ENCODE data around the gene PRPF6. TPM values are rescaled to one million over a fixed set of nuclear protein-coding genes. Genes with fewer than 3 reads are reported as not detected.

PRPF6 gene
- total RNA-seq, 4 donors from 2014 or later, result 28.5 to 73.0 (median 69.6) TPM

DNA sequence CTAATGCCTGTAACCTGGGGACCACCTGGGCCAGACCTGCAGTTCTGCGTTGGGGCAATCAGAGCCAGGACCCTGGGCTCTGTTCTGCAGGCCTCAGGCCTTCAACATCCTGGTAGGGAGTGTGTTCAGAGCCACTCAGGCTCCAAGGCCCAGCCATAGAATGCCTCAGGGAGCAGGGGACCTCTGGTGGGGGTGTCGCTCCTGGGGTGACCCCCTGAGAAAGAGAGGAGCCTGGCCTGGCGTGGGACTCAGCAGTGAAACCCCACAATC is 37.2 kb upstream of the PRPF6 start:
- DNase-seq, result no peak
- Histone ChIP-seq H3K4me3 (no peak overlapping the region), H3K4me1 (peaks cover 2 to 3% of the 10 kb centered on the region in 2 donors), H3K36me3 (no peaks in the 10 kb centered on the region), H3K27ac (no peak overlapping the region), H3K9me3 (no peaks in the 10 kb centered on the region), H3K27me3 (no peaks in the 10 kb centered on the region)
- intact Hi-C loops (cut with DNase I; ENCODE audit: low total_unique reads), result no loop called here
- TF ChIP-seq, protein P1, sequence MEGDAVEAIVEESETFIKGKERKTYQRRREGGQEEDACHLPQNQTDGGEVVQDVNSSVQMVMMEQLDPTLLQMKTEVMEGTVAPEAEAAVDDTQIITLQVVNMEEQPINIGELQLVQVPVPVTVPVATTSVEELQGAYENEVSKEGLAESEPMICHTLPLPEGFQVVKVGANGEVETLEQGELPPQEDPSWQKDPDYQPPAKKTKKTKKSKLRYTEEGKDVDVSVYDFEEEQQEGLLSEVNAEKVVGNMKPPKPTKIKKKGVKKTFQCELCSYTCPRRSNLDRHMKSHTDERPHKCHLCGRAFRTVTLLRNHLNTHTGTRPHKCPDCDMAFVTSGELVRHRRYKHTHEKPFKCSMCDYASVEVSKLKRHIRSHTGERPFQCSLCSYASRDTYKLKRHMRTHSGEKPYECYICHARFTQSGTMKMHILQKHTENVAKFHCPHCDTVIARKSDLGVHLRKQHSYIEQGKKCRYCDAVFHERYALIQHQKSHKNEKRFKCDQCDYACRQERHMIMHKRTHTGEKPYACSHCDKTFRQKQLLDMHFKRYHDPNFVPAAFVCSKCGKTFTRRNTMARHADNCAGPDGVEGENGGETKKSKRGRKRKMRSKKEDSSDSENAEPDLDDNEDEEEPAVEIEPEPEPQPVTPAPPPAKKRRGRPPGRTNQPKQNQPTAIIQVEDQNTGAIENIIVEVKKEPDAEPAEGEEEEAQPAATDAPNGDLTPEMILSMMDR (IDR thresholded peaks at IDR 0.05), result no peak
- TF ChIP-seq POLR2A (IDR thresholded peaks at IDR 0.05), result no peak

DNA sequence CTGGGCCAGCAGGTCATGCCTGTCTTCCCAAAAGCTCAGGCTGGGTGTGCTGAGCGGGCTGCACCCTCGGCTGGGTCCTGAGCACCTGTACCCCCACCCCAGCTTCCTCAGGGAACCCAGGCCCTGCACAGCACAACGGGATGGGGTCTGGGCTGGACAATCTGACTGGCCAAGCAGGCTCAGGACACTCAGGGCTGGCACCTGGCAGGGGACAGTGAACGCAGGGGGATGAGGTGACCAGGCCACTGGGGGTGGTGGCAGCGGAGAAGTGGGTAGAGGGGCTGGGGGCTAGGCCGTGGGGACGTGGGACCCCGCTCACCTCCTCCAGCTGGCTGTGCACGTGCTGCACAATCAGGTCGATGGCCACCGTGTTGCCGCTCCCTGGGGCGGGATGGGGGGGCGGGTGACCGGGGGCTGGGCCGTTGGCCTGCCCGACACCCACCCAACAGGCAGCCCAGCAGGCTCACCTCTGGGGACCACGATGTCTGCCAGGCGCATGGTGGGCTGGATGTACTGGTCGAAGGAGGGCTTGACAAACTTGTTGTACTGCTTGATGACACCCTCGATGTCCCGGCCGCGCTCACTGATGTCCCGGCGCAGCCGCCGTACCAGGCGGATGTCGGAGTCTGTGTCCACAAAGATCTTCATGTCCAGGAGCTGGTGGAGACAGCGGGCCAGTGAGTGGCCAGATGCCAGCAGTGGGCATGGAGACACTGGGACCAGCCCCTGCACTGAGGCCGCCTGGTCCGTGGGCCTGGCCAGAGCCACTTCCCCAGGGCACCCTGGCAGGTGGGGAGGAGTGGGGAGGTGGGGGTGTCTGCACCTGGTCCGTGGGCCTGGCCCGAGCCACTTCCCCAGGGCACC is 36.6 kb upstream of the PRPF6 start:
- H3K4me3 ChIP-seq, result no peak overlapping the region
- DNase-seq, result no peak
- H3K4me1 ChIP-seq, result peaks cover 4 to 8% of the 10 kb centered on the region in 2 donors
- no peaks in the 10 kb centered on the region for H3K9me3 ChIP-seq
- no peak overlapping the region for H3K27ac ChIP-seq
- TF ChIP-seq, protein P1 (IDR thresholded peaks at IDR 0.05), result no peak
- TF ChIP-seq POLR2A (IDR thresholded peaks at IDR 0.05), result no peak
- no peaks in the 10 kb centered on the region for H3K36me3 ChIP-seq
- intact Hi-C loops (cut with DNase I; ENCODE audit: low total_unique reads), result no loop called here
- no peaks in the 10 kb centered on the region for H3K27me3 ChIP-seq

DNA sequence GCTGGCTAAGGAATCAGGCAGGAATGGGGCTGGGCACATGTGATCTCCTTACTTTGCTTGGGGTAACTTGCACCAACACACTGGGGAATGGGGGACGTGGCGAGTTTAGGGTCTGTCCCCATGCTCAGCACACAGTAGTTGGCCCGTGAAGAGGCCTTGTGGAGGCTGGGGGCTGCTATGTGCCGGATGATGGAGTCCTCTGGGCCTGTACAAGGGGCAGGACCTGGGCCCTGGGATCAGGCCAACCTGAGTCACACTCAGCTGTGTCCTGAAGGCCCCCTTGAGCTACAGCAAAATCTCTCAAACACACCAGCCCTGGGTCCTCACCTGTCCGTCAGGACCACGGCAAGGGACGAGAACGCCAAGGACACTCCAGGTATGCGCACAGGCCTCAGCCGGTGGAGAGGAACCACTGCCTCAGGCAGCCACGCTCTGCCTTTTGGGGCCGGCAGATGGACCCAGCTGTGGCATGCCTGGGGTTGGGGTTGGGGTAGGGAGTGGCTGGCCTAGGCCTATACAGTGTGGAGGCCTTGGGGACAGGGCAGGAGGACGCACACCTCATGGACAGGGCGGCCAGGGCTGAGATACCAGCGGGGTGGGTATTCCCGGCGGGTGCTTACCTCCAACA is 35.8 kb upstream of the PRPF6 start:
- H3K27ac ChIP-seq, result no peak overlapping the region
- TF ChIP-seq, protein P1 (IDR thresholded peaks at IDR 0.05), result no peak
- no peak for TF ChIP-seq POLR2A (IDR thresholded peaks at IDR 0.05)
- H3K36me3 ChIP-seq, result no peaks in the 10 kb centered on the region
- intact Hi-C loops (cut with DNase I; ENCODE audit: low total_unique reads), result no loop called here
- H3K4me1 ChIP-seq, result peaks cover 4 to 15% of the 10 kb centered on the region in 2 donors
- no peaks in the 10 kb centered on the region for H3K27me3 ChIP-seq
- DNase-seq, result no peak
- H3K4me3 ChIP-seq, result no peak overlapping the region
- H3K9me3 ChIP-seq, result no peaks in the 10 kb centered on the region

DNA sequence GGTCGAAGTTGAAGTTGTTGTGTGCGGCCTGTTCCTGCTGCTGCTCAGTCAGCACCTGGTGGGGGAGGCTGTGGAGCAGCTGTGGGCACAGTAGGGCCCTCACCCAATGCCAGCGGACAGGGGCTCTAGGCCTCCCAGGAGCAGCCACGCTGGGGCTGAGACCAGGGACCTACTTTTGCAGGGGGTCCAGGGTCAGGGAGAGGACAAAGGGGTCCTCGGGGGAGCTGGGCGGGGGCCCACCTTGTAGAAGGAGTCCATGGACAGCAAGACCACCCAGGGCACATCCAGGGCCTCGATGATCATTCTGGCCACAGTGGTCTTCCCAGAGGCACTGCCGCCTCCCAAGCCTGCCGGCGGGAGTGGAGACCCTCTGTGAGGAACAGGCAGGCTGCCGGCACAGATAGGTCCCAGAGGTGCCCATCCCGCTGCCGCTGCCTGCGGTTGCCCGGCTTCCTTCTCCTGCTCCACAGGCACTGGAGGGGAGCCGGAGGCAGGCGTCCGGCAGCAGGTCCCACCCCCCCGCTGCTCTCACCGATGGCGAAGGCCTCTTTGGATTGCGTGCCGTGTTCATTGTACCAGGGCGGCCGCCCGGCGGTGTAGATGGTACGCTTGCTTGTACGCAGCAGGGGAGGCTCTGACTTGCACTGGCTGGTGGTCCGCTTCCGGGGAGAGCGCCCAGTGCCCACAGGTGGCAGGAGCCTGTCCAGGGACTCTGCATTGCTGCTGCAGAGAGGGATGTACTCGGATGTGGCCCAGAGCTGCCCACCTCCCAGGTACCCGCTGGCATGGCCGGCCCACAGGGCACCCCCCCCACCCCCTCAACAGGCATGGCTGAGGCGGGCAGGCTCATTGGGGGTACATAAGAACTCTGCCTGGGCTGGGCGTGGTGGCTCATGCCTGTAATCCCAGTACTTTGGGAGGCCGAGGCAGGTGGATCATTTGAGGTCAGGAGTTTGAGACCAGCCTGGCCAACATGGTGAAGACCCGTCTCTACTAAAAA is 34.7 kb upstream of the PRPF6 start:
- TF ChIP-seq, protein P1 (IDR thresholded peaks at IDR 0.05), result no peak
- H3K27ac ChIP-seq, result no peak overlapping the region
- H3K4me1 ChIP-seq, result peaks cover 4 to 26% of the 10 kb centered on the region in 2 donors
- no peaks in the 10 kb centered on the region for H3K9me3 ChIP-seq
- no peak overlapping the region for H3K4me3 ChIP-seq
- no peaks in the 10 kb centered on the region for H3K27me3 ChIP-seq
- H3K36me3 ChIP-seq, result no peaks in the 10 kb centered on the region
- no peak for DNase-seq
- intact Hi-C loops (cut with DNase I; ENCODE audit: low total_unique reads), result no loop called here
